Fibroblast of lung (primary cell): ENCODE data around the gene CORIN.

Experiments
- CTCF ChIP-seq, 2 donors: IDR thresholded peaks in 1 of 2; conservative IDR thresholded peaks in 1 of 2; 1 replicate in 1 of 2; 2 replicates in 1 of 2; pipeline ENCODE4 v1.5.1; 2011 to 2012; ENCODE audit warnings: low read length in 2 of 2, control low read depth in 1 of 2, inconsistent platforms in 1 of 2, low read depth in 1 of 2, mild to moderate bottlenecking in 1 of 2
- EZH2 ChIP-seq: IDR thresholded peaks from 2 replicates; pipeline ENCODE4 v1.5.1; 2012; ENCODE audit warnings: low read length, control low read depth, mild to moderate bottlenecking; ENCODE audit errors: missing control alignments

- no peak for TF ChIP-seq EZH2
- no peak for TF ChIP-seq CTCF (conservative IDR thresholded peaks at IDR 0.05 in 1 of 2, IDR thresholded peaks at IDR 0.05 in 1 of 2; ENCODE audit: low read depth in 1 of 2, low read length in 2 of 2)
These were observed 163.7 kb downstream of the CORIN start for GRCh38 chr4:47674144-47674543.
